ENCODE data around the gene ICOS. TPM values are rescaled to one million over a fixed set of nuclear protein-coding genes. Genes with fewer than 3 reads are reported as not detected.

ICOS gene
- total and polyA plus RNA-seq, 10 of the 15 experiments (the other 5 are each of a cell fraction or from before 2014, with no cell fraction given) = 0.47 to 36.0 (median 0.87) TPM

DNA sequence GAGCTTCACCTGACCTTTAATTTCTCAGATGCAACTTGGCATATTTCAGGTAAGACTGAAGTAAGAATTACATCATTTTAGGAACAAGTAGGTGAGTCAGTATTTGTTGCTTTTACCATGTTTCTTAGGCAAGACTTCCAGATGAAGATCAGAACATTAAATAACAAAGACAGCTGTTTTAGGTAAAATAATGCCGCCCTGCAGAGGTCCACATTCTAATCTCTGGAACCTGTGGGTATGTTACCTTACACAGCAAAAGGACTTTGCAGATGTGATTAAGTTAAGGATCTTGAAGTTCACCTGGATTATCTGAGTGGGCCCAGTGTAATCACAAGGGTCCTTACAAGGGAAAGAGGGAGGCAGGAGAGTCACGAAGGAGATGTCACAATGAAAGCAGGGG, 39.3 kb downstream of the ICOS start:
- no peak overlapping the region for H2AFZ ChIP-seq (ENCODE audit: control insufficient read depth, low read depth, low read length)
- POLR2A ChIA-PET = no interaction called here

More for the DNA sequence above, 39.3 kb downstream of the ICOS start:
- ATAC-seq (no peak), FAIRE-seq (no peak), DNase-seq (ENCODE audit: low read depth, low spot score) (no peak)
- TF ChIP-seq CHD1 (IDR thresholded peaks at IDR 0.05; ENCODE audit: low read depth, low read length) = no peak
- TF ChIP-seq BRCA1 (IDR thresholded peaks at IDR 0.05; ENCODE audit: low read depth, low read length) = no peak
- no peak for TF ChIP-seq BACH1 (IDR thresholded peaks at IDR 0.05; ENCODE audit: borderline replicate concordance)
- TF ChIP-seq, protein P1, sequence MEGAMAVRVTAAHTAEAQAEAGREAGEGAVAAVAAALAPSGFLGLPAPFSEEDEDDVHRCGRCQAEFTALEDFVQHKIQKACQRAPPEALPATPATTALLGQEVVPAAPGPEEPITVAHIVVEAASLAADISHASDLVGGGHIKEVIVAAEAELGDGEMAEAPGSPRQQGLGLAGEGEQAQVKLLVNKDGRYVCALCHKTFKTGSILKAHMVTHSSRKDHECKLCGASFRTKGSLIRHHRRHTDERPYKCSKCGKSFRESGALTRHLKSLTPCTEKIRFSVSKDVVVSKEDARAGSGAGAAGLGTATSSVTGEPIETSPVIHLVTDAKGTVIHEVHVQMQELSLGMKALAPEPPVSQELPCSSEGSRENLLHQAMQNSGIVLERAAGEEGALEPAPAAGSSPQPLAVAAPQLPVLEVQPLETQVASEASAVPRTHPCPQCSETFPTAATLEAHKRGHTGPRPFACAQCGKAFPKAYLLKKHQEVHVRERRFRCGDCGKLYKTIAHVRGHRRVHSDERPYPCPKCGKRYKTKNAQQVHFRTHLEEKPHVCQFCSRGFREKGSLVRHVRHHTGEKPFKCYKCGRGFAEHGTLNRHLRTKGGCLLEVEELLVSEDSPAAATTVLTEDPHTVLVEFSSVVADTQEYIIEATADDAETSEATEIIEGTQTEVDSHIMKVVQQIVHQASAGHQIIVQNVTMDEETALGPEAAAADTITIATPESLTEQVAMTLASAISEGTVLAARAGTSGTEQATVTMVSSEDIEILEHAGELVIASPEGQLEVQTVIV (IDR thresholded peaks at IDR 0.05; ENCODE audit: borderline replicate concordance, partially characterized antibody) = no peak
- no peak for TF ChIP-seq RAD21 (IDR thresholded peaks at IDR 0.05; ENCODE audit: insufficient read depth, low read depth, low read length)
- TF ChIP-seq, protein P2, sequence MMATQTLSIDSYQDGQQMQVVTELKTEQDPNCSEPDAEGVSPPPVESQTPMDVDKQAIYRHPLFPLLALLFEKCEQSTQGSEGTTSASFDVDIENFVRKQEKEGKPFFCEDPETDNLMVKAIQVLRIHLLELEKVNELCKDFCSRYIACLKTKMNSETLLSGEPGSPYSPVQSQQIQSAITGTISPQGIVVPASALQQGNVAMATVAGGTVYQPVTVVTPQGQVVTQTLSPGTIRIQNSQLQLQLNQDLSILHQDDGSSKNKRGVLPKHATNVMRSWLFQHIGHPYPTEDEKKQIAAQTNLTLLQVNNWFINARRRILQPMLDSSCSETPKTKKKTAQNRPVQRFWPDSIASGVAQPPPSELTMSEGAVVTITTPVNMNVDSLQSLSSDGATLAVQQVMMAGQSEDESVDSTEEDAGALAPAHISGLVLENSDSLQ (IDR thresholded peaks at IDR 0.05) = no peak
- CTCF ChIA-PET = no interaction called here
- Histone ChIP-seq H4K20me1 (ENCODE audit: control insufficient read depth, insufficient read depth) (no peaks in the 10 kb centered on the region), H3K27me3 (replicated peaks in 1 of 2; ENCODE audit: control insufficient read depth in 2 of 2, insufficient read depth in 2 of 2, low read length in 1 of 2) (no peaks in the 10 kb centered on the region; a peak in 1 of 4 replicates), H3K27ac (ENCODE audit: control insufficient read depth, insufficient read depth) (no peak overlapping the region), H3K9ac (ENCODE audit: control insufficient read depth, insufficient read depth, low read length) (no peak overlapping the region), H3K9me3 (replicated peaks; ENCODE audit: control insufficient read depth, insufficient read depth, low read length) (no peaks in the 10 kb centered on the region), H3K4me2 (ENCODE audit: control insufficient read depth, insufficient read depth) (no peak overlapping the region), H3K79me2 (ENCODE audit: control insufficient read depth, insufficient read depth, low read length) (no peaks in the 10 kb centered on the region), H3K36me3 (ENCODE audit: control insufficient read depth in 2 of 2, insufficient read depth in 2 of 2, low read length in 1 of 2) (no peaks in the 10 kb centered on the region), H3K4me1 (ENCODE audit: control insufficient read depth, insufficient read depth, low read length) (no peaks in the 10 kb centered on the region), H3K4me3 (no peak overlapping the region)
- no TSS peak for BruUV-seq (replicated peaks)
- in situ Hi-C loops (cut with MboI) (no loop called here), intact Hi-C loops (cut with micrococcal nuclease; ENCODE audit: unreplicated experiment) (no loop called here)
- SMC1A ChIA-PET (ENCODE audit: uncharacterized antibody, unreplicated experiment) = no interaction called here
- RAD21 ChIA-PET (ENCODE audit: unreplicated experiment) = no interaction called here
- 2% methylated on average over 2 of the region's 2 CpGs for WGBS (ENCODE audit: insufficient coverage, insufficient replicate concordance, low lambda C conversion rate, missing lambda C conversion rate)

Data from GM12878 (cell line).